H9 (cell line): ENCODE measurements around the gene CNOT11. TPM values are rescaled to one million over a fixed set of nuclear protein-coding genes. Genes with fewer than 3 reads are reported as not detected.

Experiments
- DNase-seq: peaks from one replicate; pipeline ENCODE4 v3.0.0-alpha.2; 2017
- H2AFZ ChIP-seq: one replicate; pipeline ENCODE4 v1.6.1; 2013; ENCODE audit warnings: mild to moderate bottlenecking, low read length, control low read depth, moderate library complexity
- H2AK5ac ChIP-seq: 2 replicates; pipeline ENCODE4 v1.6.1; 2013; ENCODE audit warnings: low read length, control low read depth, mixed read lengths; ENCODE audit not compliant: insufficient read length
- H2BK120ac ChIP-seq: one replicate; pipeline ENCODE4 v1.6.1; 2013; ENCODE audit warnings: low read depth, mild to moderate bottlenecking, low read length, control low read depth, inconsistent platforms; ENCODE audit not compliant: poor library complexity, severe bottlenecking
- H2BK12ac ChIP-seq: 2 replicates; pipeline ENCODE4 v1.6.1; 2013; ENCODE audit warnings: low read length, control low read depth, mixed read lengths, low read depth; ENCODE audit not compliant: insufficient read length
- H2BK15ac ChIP-seq: 2 replicates; pipeline ENCODE4 v1.6.1; 2013; ENCODE audit warnings: low read depth, low read length, control low read depth
- H2BK20ac ChIP-seq: one replicate; pipeline ENCODE4 v1.6.1; 2013; ENCODE audit warnings: low read depth, mild to moderate bottlenecking, low read length, control low read depth, inconsistent platforms; ENCODE audit not compliant: poor library complexity, severe bottlenecking
- H2BK5ac ChIP-seq: 2 replicates; pipeline ENCODE4 v1.6.1; 2013; ENCODE audit warnings: low read length, control low read depth, mixed read lengths; ENCODE audit not compliant: insufficient read length
- H3K14ac ChIP-seq: 2 replicates; pipeline ENCODE4 v1.6.1; 2013; ENCODE audit warnings: low read length, control low read depth; ENCODE audit not compliant: insufficient read depth
- H3K18ac ChIP-seq: 2 replicates; pipeline ENCODE4 v1.6.1; 2013; ENCODE audit warnings: low read depth, mild to moderate bottlenecking, mixed read lengths, low read length, control low read depth; ENCODE audit not compliant: insufficient read length
- H3K23ac ChIP-seq: 2 replicates; pipeline ENCODE4 v1.6.1; 2013; ENCODE audit warnings: low read length, control low read depth, mixed read lengths, low read depth; ENCODE audit not compliant: insufficient read length
- H3K23me2 ChIP-seq: 2 replicates; pipeline ENCODE4 v1.6.1; 2013; ENCODE audit warnings: low read depth, mild to moderate bottlenecking, mixed read lengths, low read length, control low read depth; ENCODE audit not compliant: insufficient read length, poor library complexity, severe bottlenecking
- H3K27ac ChIP-seq: 2 replicates; pipeline ENCODE4 v1.5.1; 2013; ENCODE audit warnings: low read length, control low read depth, mixed read lengths, low read depth; ENCODE audit not compliant: insufficient read length
- H3K27me3 ChIP-seq: 2 replicates; pipeline ENCODE4 v1.6.1; 2013; ENCODE audit warnings: low read length, control low read depth, inconsistent platforms; ENCODE audit not compliant: insufficient read depth
- H3K4ac ChIP-seq: 2 replicates; pipeline ENCODE4 v1.6.1; 2013; ENCODE audit warnings: low read depth, mild to moderate bottlenecking, control low read depth, inconsistent platforms, low read length, moderate library complexity
- H3K4me1 ChIP-seq: 2 replicates; pipeline ENCODE4 v1.6.1; 2013; ENCODE audit warnings: low read length, control low read depth, inconsistent platforms; ENCODE audit not compliant: insufficient read depth
- H3K4me2 ChIP-seq: 2 replicates; pipeline ENCODE4 v1.6.1; 2013; ENCODE audit warnings: low read length, control low read depth, mixed read lengths; ENCODE audit not compliant: insufficient read length, insufficient read depth
- H3K56ac ChIP-seq: 2 replicates; pipeline ENCODE4 v1.6.1; 2013; ENCODE audit warnings: low read depth, mild to moderate bottlenecking, mixed read lengths, low read length, control low read depth; ENCODE audit not compliant: insufficient read length
- H3K79me1 ChIP-seq: 2 replicates; pipeline ENCODE4 v1.6.1; 2013; ENCODE audit warnings: low read depth, mild to moderate bottlenecking, moderate library complexity, low read length, control low read depth, inconsistent platforms; ENCODE audit not compliant: insufficient read depth, poor library complexity, severe bottlenecking
- H3K79me2 ChIP-seq: 2 replicates; pipeline ENCODE4 v1.6.1; 2013; ENCODE audit warnings: low read length, control low read depth, inconsistent platforms; ENCODE audit not compliant: insufficient read depth
- H3K9ac ChIP-seq: 2 replicates; pipeline ENCODE4 v1.6.1; 2013; ENCODE audit warnings: low read length, control low read depth, mixed read lengths; ENCODE audit not compliant: insufficient read length; ENCODE audit errors: extremely low read depth
- H3K9me3 ChIP-seq: one replicate; pipeline ENCODE4 v1.6.1; 2013; ENCODE audit warnings: low read depth, low read length, inconsistent platforms; ENCODE audit not compliant: control insufficient read depth
- H3T11ph ChIP-seq: one replicate; pipeline ENCODE4 v1.6.1; 2013; ENCODE audit warnings: mild to moderate bottlenecking, low read length, control low read depth, inconsistent platforms
- H4K20me1 ChIP-seq: one replicate; pipeline ENCODE4 v1.6.1; 2013; ENCODE audit not compliant: control insufficient read depth, insufficient read length, insufficient read depth
- H4K5ac ChIP-seq: 2 replicates; pipeline ENCODE4 v1.6.1; 2013; ENCODE audit warnings: low read depth, mild to moderate bottlenecking, mixed read lengths, low read length, control low read depth; ENCODE audit not compliant: insufficient read length
- H4K8ac ChIP-seq: replicated peaks from 2 replicates; pipeline ENCODE4 v1.6.1; 2013; ENCODE audit warnings: low read length, control low read depth, mixed read lengths, low read depth; ENCODE audit not compliant: insufficient read length
- H4K91ac ChIP-seq: 2 replicates; pipeline ENCODE4 v1.6.1; 2013; ENCODE audit warnings: low read depth, mild to moderate bottlenecking, moderate library complexity, mixed read lengths, low read length, control low read depth; ENCODE audit not compliant: insufficient read length
- H3K27ac Mint-ChIP-seq, 3 experiments: 2 replicates in 2 of 3; 3 replicates in 1 of 3; pipeline ENCODE4 v1.8.0; 2020 to 2021; ENCODE audit warnings: mixed read lengths in 3 of 3, mild to moderate bottlenecking in 1 of 3, moderate library complexity in 1 of 3
- H3K27me3 Mint-ChIP-seq: 2 replicates; pipeline ENCODE4 v1.8.0; 2021; ENCODE audit warnings: low read depth, mild to moderate bottlenecking, moderate library complexity, mixed read lengths
- H3K36me3 Mint-ChIP-seq, 3 experiments: 2 replicates in 2 of 3; 3 replicates in 1 of 3; pipeline ENCODE4 v1.8.0; 2020 to 2021; ENCODE audit warnings: low read depth in 3 of 3, mixed read lengths in 3 of 3; ENCODE audit not compliant: insufficient read depth in 1 of 3
- H3K4me1 Mint-ChIP-seq, 2 experiments: 2 replicates each; pipeline ENCODE4 v1.8.0; 2020; ENCODE audit warnings: mixed read lengths in 2 of 2
- H3K4me3 Mint-ChIP-seq, 2 experiments: 2 replicates in 1 of 2; 3 replicates in 1 of 2; pipeline ENCODE4 v1.8.0; 2020 to 2021; ENCODE audit warnings: mild to moderate bottlenecking in 2 of 2, mixed read lengths in 2 of 2, moderate library complexity in 1 of 2
- H3K9me3 Mint-ChIP-seq, 2 experiments: 2 replicates in 1 of 2; 3 replicates in 1 of 2; pipeline ENCODE4 v1.8.0; 2020; ENCODE audit warnings: mild to moderate bottlenecking in 2 of 2, mixed read lengths in 2 of 2, moderate library complexity in 1 of 2
- WGBS: extraction: QIAGEN DNeasy Blood & Tissue Kit; methylation state at CpG from one replicate; pipeline ENCODE4 v1.1.7; 2013; ENCODE audit warnings: missing lambda C conversion rate, low lambda C conversion rate, mixed read lengths; ENCODE audit not compliant: insufficient read length; ENCODE audit errors: extremely low coverage; 5-methylcytosine and 5-hydroxymethylcytosine counted together
- total RNA-seq: library from RNA; stranded (reverse); gene quantifications from 2 replicates; pipeline ENCODE4 v1.2.1, GENCODE V29; 2021
- TF ChIP-seq, protein P1 (sequence below): fragments of 200-600 bp; sonication (generic); conservative IDR thresholded peaks from 3 replicates; pipeline ENCODE4 v1.8.0; 2021; ENCODE audit warnings: antibody characterized with exemption, mild to moderate bottlenecking

The CNOT11 gene
- total RNA-seq, 1 experiment from 2014 or later, result 46.8 TPM

DNA sequence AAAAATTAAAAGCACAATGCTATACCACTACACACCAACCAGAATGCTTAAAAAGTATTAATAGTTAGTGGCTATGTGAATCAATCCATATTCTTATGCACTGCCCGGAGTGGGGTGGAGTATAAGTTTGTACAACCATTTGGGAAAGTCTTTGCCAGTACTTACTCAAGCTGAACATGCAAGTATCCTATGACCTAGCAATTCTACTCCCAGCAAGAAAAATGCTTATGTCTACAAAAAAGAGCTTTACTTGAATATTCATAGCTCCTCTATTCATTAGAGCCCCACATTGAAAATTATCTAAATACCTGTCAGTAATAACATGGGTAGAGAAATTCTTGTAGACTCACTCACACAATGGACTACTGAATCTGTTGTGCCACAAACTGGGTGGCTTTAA, 21.4 kb upstream of the CNOT11 start:
- Histone ChIP-seq H3K9ac (no peak overlapping the region), H4K20me1 (no peaks in the 10 kb centered on the region), H2BK20ac (no peak overlapping the region), H3K79me2 (no peaks in the 10 kb centered on the region), H3K23ac (no peak overlapping the region), H4K91ac (no peak overlapping the region), H3K4me1 (no peaks in the 10 kb centered on the region), H3K4me2 (no peak overlapping the region), H3K9me3 (no peaks in the 10 kb centered on the region), H4K5ac (no peak overlapping the region), H3K27me3 (no peaks in the 10 kb centered on the region), H2BK5ac (no peak overlapping the region), H3K23me2 (no peaks in the 10 kb centered on the region), H3K27ac (no peak overlapping the region), H2BK12ac (no peak overlapping the region), H4K8ac (no peak overlapping the region), H3K56ac (no peak overlapping the region), H3K79me1 (no peaks in the 10 kb centered on the region), H2AK5ac (no peak overlapping the region), H2BK120ac (no peak overlapping the region), H3T11ph (no peak overlapping the region), H3K14ac (no peak overlapping the region), H3K4ac (no peak overlapping the region), H3K18ac (no peak overlapping the region), H2BK15ac (no peak overlapping the region), H2AFZ (no peak overlapping the region)
- peaks cover 3 to 8% (median 7%) of the 10 kb centered on the region in 3 experiments; a peak in 5 of 7 replicates for H3K36me3 Mint-ChIP-seq
- peaks cover 11 to 15% of the 10 kb centered on the region in 2 experiments for H3K9me3 Mint-ChIP-seq
- no peak for DNase-seq
- H3K4me1 Mint-ChIP-seq, result no peaks in the 10 kb centered on the region; a peak in 1 of 4 replicates
- TF ChIP-seq, protein P1, sequence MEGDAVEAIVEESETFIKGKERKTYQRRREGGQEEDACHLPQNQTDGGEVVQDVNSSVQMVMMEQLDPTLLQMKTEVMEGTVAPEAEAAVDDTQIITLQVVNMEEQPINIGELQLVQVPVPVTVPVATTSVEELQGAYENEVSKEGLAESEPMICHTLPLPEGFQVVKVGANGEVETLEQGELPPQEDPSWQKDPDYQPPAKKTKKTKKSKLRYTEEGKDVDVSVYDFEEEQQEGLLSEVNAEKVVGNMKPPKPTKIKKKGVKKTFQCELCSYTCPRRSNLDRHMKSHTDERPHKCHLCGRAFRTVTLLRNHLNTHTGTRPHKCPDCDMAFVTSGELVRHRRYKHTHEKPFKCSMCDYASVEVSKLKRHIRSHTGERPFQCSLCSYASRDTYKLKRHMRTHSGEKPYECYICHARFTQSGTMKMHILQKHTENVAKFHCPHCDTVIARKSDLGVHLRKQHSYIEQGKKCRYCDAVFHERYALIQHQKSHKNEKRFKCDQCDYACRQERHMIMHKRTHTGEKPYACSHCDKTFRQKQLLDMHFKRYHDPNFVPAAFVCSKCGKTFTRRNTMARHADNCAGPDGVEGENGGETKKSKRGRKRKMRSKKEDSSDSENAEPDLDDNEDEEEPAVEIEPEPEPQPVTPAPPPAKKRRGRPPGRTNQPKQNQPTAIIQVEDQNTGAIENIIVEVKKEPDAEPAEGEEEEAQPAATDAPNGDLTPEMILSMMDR, result no peak
- WGBS, result no CpG with 5 or more reads among the region's 1 CpG
- no peak overlapping the region for H3K4me3 Mint-ChIP-seq
- peaks cover 1% of the 10 kb centered on the region; the same call in 1 of the 2 replicates for H3K27me3 Mint-ChIP-seq
- no peak overlapping the region for H3K27ac Mint-ChIP-seq
